Calu3 (cell line): ENCODE measurements around the gene CD2AP. TPM values are rescaled to one million over a fixed set of nuclear protein-coding genes. Genes with fewer than 3 reads are reported as not detected.

Source experiments
- BruUV-seq: library from RNA; stranded (reverse); fragments of 400-500 nt; replicated peaks from 2 replicates; lab custom pipeline; 2021; lab: Mats Ljungman, UMichigan
- CTCF ChIA-PET: fragments of 300-600 bp; sonication (Branson Sonifier 250); formaldehyde crosslinking; loops from one replicate; lab custom pipeline; 2022; ENCODE audit warnings: antibody characterized with exemption; lab: Charles Lee
- DNase-seq: peaks from one replicate; pipeline ENCODE4 v3.0.0; 2022
- H3K27ac Mint-ChIP-seq: one replicate; pipeline ENCODE4 v1.8.0; 2022; ENCODE audit warnings: mixed read lengths; ENCODE audit not compliant: unreplicated experiment
- H3K27me3 Mint-ChIP-seq: one replicate; pipeline ENCODE4 v1.8.0; 2022; ENCODE audit warnings: mixed read lengths; ENCODE audit not compliant: unreplicated experiment
- H3K36me3 Mint-ChIP-seq: one replicate; pipeline ENCODE4 v1.8.0; 2022; ENCODE audit warnings: mild to moderate bottlenecking, moderate library complexity, mixed read lengths; ENCODE audit not compliant: insufficient read depth, unreplicated experiment
- H3K4me1 Mint-ChIP-seq: one replicate; pipeline ENCODE4 v1.8.0; 2022; ENCODE audit warnings: mild to moderate bottlenecking, low read depth, mixed read lengths; ENCODE audit not compliant: unreplicated experiment
- H3K4me3 Mint-ChIP-seq: one replicate; pipeline ENCODE4 v1.8.0; 2022; ENCODE audit warnings: mild to moderate bottlenecking, low read depth, moderate library complexity, mixed read lengths; ENCODE audit not compliant: unreplicated experiment
- H3K9me3 Mint-ChIP-seq: one replicate; pipeline ENCODE4 v1.8.0; 2022; ENCODE audit warnings: low read depth, mixed read lengths; ENCODE audit not compliant: unreplicated experiment
- CTCF ChIP-seq: fragments of 200-600 bp; IDR thresholded peaks from one replicate; pipeline ENCODE4 v1.8.0; 2022; ENCODE audit warnings: antibody characterized with exemption; ENCODE audit not compliant: unreplicated experiment
- intact Hi-C: fragments of 100-400 bp; cut with micrococcal nuclease; formaldehyde crosslinking; loops from one replicate; pipeline ENCODE4 v1.10.0; 2022; ENCODE audit not compliant: unreplicated experiment
- total RNA-seq: library from RNA; stranded (reverse); gene quantifications from 2 replicates; pipeline ENCODE4 v1.2.3, GENCODE V29; 2022

Gene CD2AP
- total RNA-seq, 1 experiment from 2014 or later, result 105 TPM

GRCh38 chr6:47648031-47648430 is 170.4 kb downstream of the CD2AP start:
- TF ChIP-seq CTCF, result no peak
- Mint-ChIP-seq H3K27ac (peak overlapping the region; percentile 80), H3K4me3 (peak overlapping the region; percentile 50), H3K27me3 (no peaks in the 10 kb centered on the region), H3K4me1 (peaks cover 12% of the 10 kb centered on the region), H3K9me3 (no peaks in the 10 kb centered on the region), H3K36me3 (no peaks in the 10 kb centered on the region)
- DNase-seq, result no peak
- no TSS peak for BruUV-seq
- CTCF ChIA-PET, result interaction anchor here (0.7 to 2.0 kb wide), 2 partner anchors 86 to 91 kb away, joined by 3 to 8 read pairs; no protein-coding TSS in a partner anchor
- intact Hi-C loops, result loop anchor here (5.0 kb wide), 2 partner anchors 84 to 134 kb away; partner anchors contain the start of gene OPN5

- CTCF ChIA-PET, result interaction anchor here (1.8 kb wide), 1 partner anchor 78 kb away, joined by 5 read pairs; no protein-coding TSS in a partner anchor
- Mint-ChIP-seq H3K4me1 (peaks cover 26% of the 10 kb centered on the region), H3K36me3 (no peaks in the 10 kb centered on the region), H3K4me3 (no peak overlapping the region), H3K27ac (no peak overlapping the region), H3K27me3 (no peaks in the 10 kb centered on the region), H3K9me3 (no peaks in the 10 kb centered on the region)
- intact Hi-C loops, result loop anchor here (5.0 kb wide), 1 partner anchor 52 kb away; no protein-coding TSS in a partner anchor
- no peak for DNase-seq
- BruUV-seq, result no TSS peak
- TF ChIP-seq CTCF, result no peak
These were observed 173.2 kb downstream of the CD2AP start for GRCh38 chr6:47650553-47651432.

- CTCF ChIA-PET, result interaction anchor here (0.9 to 1.8 kb wide), 2 partner anchors 77 to 129 kb away, joined by 5 read pairs; no protein-coding TSS in a partner anchor
- no peak overlapping the region for H3K4me3 Mint-ChIP-seq
- peaks cover 33% of the 10 kb centered on the region for H3K4me1 Mint-ChIP-seq
- intact Hi-C loops, result loop anchor here (5.0 kb wide), 1 partner anchor 51 kb away; no protein-coding TSS in a partner anchor
- BruUV-seq, result no TSS peak
- no peaks in the 10 kb centered on the region for H3K27me3 Mint-ChIP-seq
- TF ChIP-seq CTCF, result no peak
- DNase-seq, result no peak
- H3K36me3 Mint-ChIP-seq, result no peaks in the 10 kb centered on the region
- no peaks in the 10 kb centered on the region for H3K9me3 Mint-ChIP-seq
- no peak overlapping the region for H3K27ac Mint-ChIP-seq
These were observed 173.9 kb downstream of the CD2AP start for GRCh38 chr6:47651505-47651944.

GRCh38 chr6:47653706-47654105 is 176.1 kb downstream of the CD2AP start:
- CTCF ChIA-PET, result interaction anchor here (1.1 kb wide), 1 partner anchor 76 kb away, joined by 3 read pairs; no protein-coding TSS in a partner anchor
- intact Hi-C loops, result loop anchor here (5.0 kb wide), 1 partner anchor 49 kb away; no protein-coding TSS in a partner anchor
- BruUV-seq, result no TSS peak
- Mint-ChIP-seq H3K27me3 (no peaks in the 10 kb centered on the region), H3K27ac (peak overlapping the region; percentile 9), H3K4me3 (no peak overlapping the region), H3K9me3 (no peaks in the 10 kb centered on the region), H3K4me1 (peaks cover 27% of the 10 kb centered on the region), H3K36me3 (no peaks in the 10 kb centered on the region)
- no peak for TF ChIP-seq CTCF
- peak; percentile 46 for DNase-seq
